BE2C (cell line): Measurements from ENCODE around the gene FOXO6.

Source experiments
- DNase-seq: peaks from one replicate; pipeline ENCODE4 v3.0.0-alpha.2; 2020
- H3K27me3 ChIP-seq: fragments of 250-450 bp; sonication (Bioruptor Pico); 2 replicates; pipeline ENCODE4 v1.5.1; 2020; ENCODE audit warnings: mild to moderate bottlenecking
- H3K36me3 ChIP-seq: fragments of 250-450 bp; sonication (Bioruptor Pico); 2 replicates; pipeline ENCODE4 v1.5.1; 2020; ENCODE audit warnings: mild to moderate bottlenecking
- H3K4me1 ChIP-seq: fragments of 250-450 bp; sonication (Bioruptor Pico); 2 replicates; pipeline ENCODE4 v1.5.1; 2020
- H3K4me3 ChIP-seq: 2 replicates; pipeline ENCODE4 v1.5.1; 2011; ENCODE audit warnings: low read depth, low read length
- H3K9me3 ChIP-seq: fragments of 250-450 bp; sonication (Bioruptor Pico); 2 replicates; pipeline ENCODE4 v1.5.1; 2020
- CTCF ChIP-seq: IDR thresholded peaks from 2 replicates; pipeline ENCODE4 v1.5.1; 2012; ENCODE audit warnings: mild to moderate bottlenecking, low read depth, low read length

The FOXO6 gene

GRCh38 chr1:41342774-41343355, 18.4 kb upstream of the FOXO6 start:
- Histone ChIP-seq H3K4me3 (no peak overlapping the region), H3K9me3 (no peaks in the 10 kb centered on the region), H3K27me3 (no peaks in the 10 kb centered on the region), H3K4me1 (no peaks in the 10 kb centered on the region), H3K36me3 (no peaks in the 10 kb centered on the region)
- TF ChIP-seq CTCF = no peak
- DNase-seq = no peak

- Histone ChIP-seq H3K4me3 (no peak overlapping the region), H3K4me1 (no peaks in the 10 kb centered on the region), H3K27me3 (no peaks in the 10 kb centered on the region), H3K9me3 (no peaks in the 10 kb centered on the region), H3K36me3 (no peaks in the 10 kb centered on the region)
- no peak for TF ChIP-seq CTCF
- no peak for DNase-seq
Measured at GRCh38 chr1:41343790-41344699, 17.2 kb upstream of the FOXO6 start.

GRCh38 chr1:41344708-41345159, 16.5 kb upstream of the FOXO6 start:
- no peaks in the 10 kb centered on the region for H3K4me1 ChIP-seq

GRCh38 chr1:41345434-41346075, 15.7 kb upstream of the FOXO6 start:
- H3K36me3 ChIP-seq = no peaks in the 10 kb centered on the region
- DNase-seq = no peak
- no peak for TF ChIP-seq CTCF
- no peaks in the 10 kb centered on the region for H3K4me1 ChIP-seq
- no peak overlapping the region for H3K4me3 ChIP-seq
- no peaks in the 10 kb centered on the region for H3K27me3 ChIP-seq
- no peaks in the 10 kb centered on the region for H3K9me3 ChIP-seq

More at GRCh38 chr1:41344708-41345159, 16.5 kb upstream of the FOXO6 start:
- Histone ChIP-seq H3K36me3 (no peaks in the 10 kb centered on the region), H3K27me3 (no peaks in the 10 kb centered on the region), H3K4me3 (no peak overlapping the region), H3K9me3 (no peaks in the 10 kb centered on the region)
- DNase-seq = no peak
- TF ChIP-seq CTCF = no peak

- no peak for DNase-seq
- H3K36me3 ChIP-seq = no peaks in the 10 kb centered on the region
- no peak for TF ChIP-seq CTCF
Measured at GRCh38 chr1:41347276-41347675, 14.0 kb upstream of the FOXO6 start.

More at GRCh38 chr1:41347276-41347675, 14.0 kb upstream of the FOXO6 start:
- Histone ChIP-seq H3K27me3 (no peaks in the 10 kb centered on the region), H3K4me3 (no peak overlapping the region), H3K4me1 (no peaks in the 10 kb centered on the region), H3K9me3 (no peaks in the 10 kb centered on the region)
